Head of caudate nucleus (tissue), 42 donors: ENCODE measurements around the gene DOCK6.
A peak's percentile ranks its signal among the peaks of the same experiment; 100 is the strongest.
"Not testable (repeated sequence)": the region's sequence is repeated elsewhere in the genome, so short reads cannot be mapped to it uniquely, and the experiment has no call there.

ENCODE experiments used
- DNase-seq, 42 donors: peaks; one replicate each; pipeline versions ENCODE4 v3.0.0 to v3.0.0-alpha.2; 2020 to 2021; ENCODE audit warnings: mixed read lengths in 7 of 42
- intact Hi-C: fragments of 100-400 bp; cut with DNase I; formaldehyde crosslinking; loops from one replicate; pipeline ENCODE4 v1.15.0; 2022

The DOCK6 gene

GRCh38 chr19:11168568-11168967 lies 93.8 kb downstream of the DOCK6 start:
- no peak for DNase-seq
- intact Hi-C loops: no loop called here

DNA sequence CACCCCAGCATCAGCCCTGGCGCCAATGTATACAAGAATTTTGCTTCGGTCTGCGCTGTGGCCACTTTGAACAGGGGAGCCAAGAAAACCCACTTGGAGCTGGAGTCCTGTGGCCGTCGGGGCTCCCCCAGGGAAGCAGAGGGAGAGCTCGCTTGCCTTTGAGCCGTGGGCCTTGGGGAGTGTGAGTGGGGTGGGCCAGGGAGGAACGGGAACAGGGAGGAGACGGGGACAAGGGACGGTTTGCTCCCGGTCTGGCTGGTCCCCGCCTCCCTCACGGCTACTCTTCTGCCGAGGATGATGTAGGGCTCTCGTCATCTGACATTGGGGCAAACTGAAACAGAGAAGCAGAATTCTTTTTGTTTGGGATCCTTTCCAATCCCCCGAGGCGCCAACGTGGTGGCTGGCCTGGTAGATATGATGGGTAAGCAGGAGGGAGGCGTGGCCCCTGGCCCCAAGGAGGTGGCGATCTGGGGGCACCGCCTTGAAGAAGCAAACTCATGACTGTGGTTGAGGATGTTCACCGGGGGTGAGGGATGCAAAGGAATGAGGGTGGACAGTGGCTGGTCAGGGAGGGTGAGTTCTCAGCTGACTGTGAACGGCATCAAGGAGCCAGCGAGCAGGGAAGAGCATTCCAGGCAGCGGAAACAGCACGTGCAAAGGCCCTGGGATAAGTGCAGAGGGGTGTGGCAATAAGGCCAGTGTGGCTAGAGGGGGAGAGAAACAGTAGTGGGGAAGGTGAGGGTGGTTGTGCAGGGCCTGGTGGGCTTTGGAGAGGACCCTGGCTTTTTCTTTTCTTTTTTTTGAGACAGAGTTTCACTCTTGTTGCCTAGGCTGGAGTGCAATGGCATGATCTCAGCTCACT lies 95.8 kb downstream of the DOCK6 start:
- no peak for DNase-seq
- intact Hi-C loops: no loop called here

GRCh38 chr19:11165486-11166030 lies 96.8 kb downstream of the DOCK6 start:
- intact Hi-C loops: no loop called here
- no peak for DNase-seq

DNA sequence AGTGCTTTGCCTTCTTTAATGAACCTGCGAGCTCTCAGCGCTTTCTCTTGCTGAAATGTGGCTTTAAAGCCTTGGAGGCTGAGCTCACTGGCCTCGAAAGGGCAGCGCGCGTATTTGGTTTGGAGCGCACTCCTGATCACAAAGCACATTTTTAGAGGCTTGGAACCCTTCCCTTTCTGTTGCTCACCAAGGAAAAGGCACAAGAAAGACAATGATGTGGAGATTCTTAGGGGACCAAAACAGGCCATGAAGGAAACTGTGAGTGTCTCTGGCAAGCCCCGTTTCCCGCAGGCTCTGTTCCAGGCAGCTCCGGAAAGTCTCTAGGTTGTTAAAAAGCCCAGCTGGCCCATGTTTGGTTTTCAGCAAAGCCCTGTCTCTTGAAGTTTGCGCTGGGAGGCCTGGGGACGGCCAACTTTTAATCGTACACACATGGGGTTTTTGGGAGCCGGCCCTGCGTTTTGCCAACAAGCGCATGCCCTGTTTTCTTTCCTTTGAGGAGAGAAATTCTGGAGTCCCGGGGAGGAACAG lies 97.4 kb downstream of the DOCK6 start:
- intact Hi-C loops: no loop called here
- DNase-seq: peak in 40 of 42 donors; percentile 6 to 76 (median 39)

DNA sequence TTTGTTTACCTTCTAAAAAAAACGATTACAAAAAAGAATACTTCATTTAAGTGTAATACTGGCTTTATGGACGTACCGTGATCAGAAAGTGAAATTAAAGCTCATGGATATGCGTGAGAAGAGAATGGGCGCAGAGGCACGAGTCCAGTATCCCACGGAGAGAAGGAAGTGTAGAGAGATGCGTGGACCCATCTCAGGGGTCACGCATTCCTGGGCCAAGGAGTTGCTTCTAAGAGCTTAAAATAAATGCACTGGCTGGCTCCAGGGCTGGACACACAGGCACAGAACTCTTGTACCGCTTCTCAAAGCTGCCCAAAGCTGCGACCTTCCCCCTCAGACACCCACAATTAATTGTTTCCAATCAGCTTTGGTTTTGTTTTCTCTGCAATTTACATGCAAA lies 98.0 kb downstream of the DOCK6 start:
- no peak for DNase-seq
- intact Hi-C loops: no loop called here

- intact Hi-C loops, DNase-seq: not testable (repeated sequence)
These were observed 101.9 kb downstream of the DOCK6 start for GRCh38 chr19:11160440-11160768.

DNA sequence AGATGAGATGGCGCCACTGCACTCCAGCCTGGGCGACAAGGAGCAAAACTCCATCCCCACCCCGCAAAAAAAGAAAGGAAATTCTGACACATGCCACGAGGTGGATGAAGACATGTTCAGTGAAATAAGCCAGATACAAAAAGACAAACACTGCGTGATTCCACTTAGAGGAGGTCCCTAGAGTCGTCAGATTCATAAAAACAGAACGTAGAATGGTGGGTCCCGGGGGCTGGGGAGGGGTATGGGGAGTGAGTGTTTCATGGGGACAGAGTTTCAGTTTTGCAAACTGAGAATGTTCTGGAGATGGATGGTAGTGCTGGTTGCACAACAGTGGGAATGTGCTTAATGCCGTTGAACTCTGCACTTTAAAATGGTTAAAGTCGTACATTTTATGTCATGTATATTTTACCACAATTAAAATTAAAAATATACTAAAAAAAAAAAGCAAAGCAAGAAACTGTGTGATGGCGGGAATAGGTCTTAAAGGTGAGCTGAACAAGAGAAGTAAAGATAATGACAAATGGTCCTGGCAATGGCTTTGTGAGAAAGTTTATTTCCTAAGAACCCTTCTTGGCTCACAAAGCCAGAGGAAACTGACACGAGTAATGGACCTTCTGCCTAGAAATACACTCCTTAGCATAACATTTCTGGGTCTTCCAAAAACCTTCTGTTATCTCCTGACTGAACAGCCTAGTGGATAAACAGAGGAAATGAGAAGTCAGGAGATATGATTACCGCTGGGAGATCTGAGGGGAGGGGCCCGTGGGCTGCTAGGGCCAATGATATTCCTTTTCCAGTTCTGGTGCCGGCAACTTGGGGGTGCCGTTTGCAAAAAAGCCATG lies 102.5 kb downstream of the DOCK6 start:
- DNase-seq: no peak
- intact Hi-C loops: no loop called here

GRCh38 chr19:11155373-11156120 lies 106.8 kb downstream of the DOCK6 start, which contains the start of gene SPC24:
SPC24 (minus strand) TSS chr19:11155782; CDS start chr19:11155776, 6 bp downstream.
- intact Hi-C loops: no loop called here
- peak; percentile 94 to 99 (median 98) for DNase-seq

GRCh38 chr19:11154683-11155047 lies 107.7 kb downstream of the DOCK6 start:
- DNase-seq: no peak
- intact Hi-C loops: no loop called here

DNA sequence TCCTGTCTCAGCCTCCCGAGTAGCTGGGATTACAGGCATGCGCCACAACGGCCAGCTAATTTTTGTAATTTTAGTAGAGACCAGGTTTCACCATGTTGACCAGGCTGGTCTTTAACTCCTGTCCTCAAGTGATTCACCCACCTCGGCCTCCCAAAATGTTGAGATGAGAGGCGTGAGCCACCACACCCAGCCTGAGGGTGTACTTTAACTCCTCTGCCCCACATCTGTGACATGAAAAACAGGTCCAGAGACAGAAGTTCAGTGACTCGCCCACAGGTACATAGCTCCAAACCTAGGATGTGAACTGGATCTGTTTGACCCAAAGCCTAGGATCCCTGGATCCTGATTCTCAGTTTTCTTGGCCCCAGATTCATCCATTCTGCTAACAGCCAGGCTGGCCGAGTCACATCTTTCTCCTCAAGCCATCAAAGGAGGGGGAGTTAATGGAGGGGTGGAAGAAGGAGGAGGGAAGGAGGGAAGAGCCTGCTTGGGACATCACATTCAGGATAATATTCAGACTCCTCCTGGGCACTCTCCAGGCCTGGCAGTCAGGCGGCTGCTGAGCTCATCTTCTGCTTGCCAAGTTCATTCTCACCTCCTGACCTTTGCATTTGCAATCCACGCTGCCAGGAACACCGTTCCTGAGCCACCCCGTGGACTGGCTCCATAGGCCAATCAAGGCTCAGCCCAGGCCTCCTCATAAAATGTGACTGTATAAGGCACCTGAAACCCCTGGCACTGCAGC lies 109.8 kb downstream of the DOCK6 start:
- peak in 8 of 42 donors; percentile 16 to 46 (median 24) for DNase-seq
- intact Hi-C loops: no loop called here

- intact Hi-C loops: no loop called here
- DNase-seq: no peak
These were observed 111.1 kb downstream of the DOCK6 start for GRCh38 chr19:11151181-11151580.
